Stomach (tissue), 4 donors: ENCODE results near the gene PAQR5.

Experiments used
- CTCF ChIP-seq, 7 experiments: fragments of 450-650 bp in 4 of 7; fragments of 200-600 bp in 3 of 7; sonication (generic) in 3 of 7; IDR thresholded peaks; one replicate each; pipeline ENCODE4 v1.5.1; 2016 to 2019; ENCODE audit warnings: antibody characterized with exemption in 7 of 7, control low read depth in 2 of 7, mild to moderate bottlenecking in 1 of 7
- POLR2AphosphoS5 ChIP-seq, 3 donors: sonication (generic); formaldehyde crosslinking; IDR thresholded peaks; one replicate each; pipeline ENCODE4 v1.6.1; 2016; ENCODE audit warnings: antibody characterized with exemption in 3 of 3

- TF ChIP-seq CTCF (IDR thresholded peaks at IDR 0.05) = no peak
- TF ChIP-seq POLR2AphosphoS5 (IDR thresholded peaks at IDR 0.05) = no peak
Measured at GRCh38 chr15:69302929-69303328, 4.2 kb downstream of the PAQR5 start.
